Caco-2 (cell line): ENCODE measurements around the gene GCNT4. TPM values are rescaled to one million over a fixed set of nuclear protein-coding genes. Genes with fewer than 3 reads are reported as not detected.

Source experiments
- BruUV-seq: library from RNA; stranded (reverse); fragments of 400-500 nt; replicated peaks from 2 replicates; lab custom pipeline; 2021; lab: Mats Ljungman, UMichigan
- CTCF ChIA-PET: fragments of 300-600 bp; sonication (Branson Sonifier 250); formaldehyde crosslinking; loops from one replicate; lab custom pipeline; 2022; ENCODE audit warnings: antibody characterized with exemption; lab: Charles Lee
- POLR2A ChIA-PET: fragments of 300-600 bp; sonication (Branson Sonifier 250); formaldehyde crosslinking; loops from one replicate; lab custom pipeline; 2022; ENCODE audit warnings: antibody characterized with exemption; lab: Charles Lee
- DNase-seq, 2 experiments: peaks; one replicate each; pipeline versions ENCODE4 v3.0.0 to v3.0.0-alpha.2; 2020 to 2022
- H3K27me3 ChIP-seq: replicated peaks from 2 replicates; pipeline ENCODE4 v1.6.0; 2011; ENCODE audit warnings: low read length; ENCODE audit not compliant: control insufficient read depth, insufficient read depth
- H3K36me3 ChIP-seq: 2 replicates; pipeline ENCODE4 v1.5.1; 2011; ENCODE audit warnings: low read length; ENCODE audit not compliant: control insufficient read depth, insufficient read depth
- H3K4me1 ChIP-seq: fragments of 250-450 bp; sonication (Bioruptor Pico); 2 replicates; pipeline ENCODE4 v1.5.1; 2020; ENCODE audit warnings: mild to moderate bottlenecking
- H3K4me3 ChIP-seq: 2 replicates; pipeline ENCODE4 v1.5.1; 2011; ENCODE audit warnings: low read depth, mild to moderate bottlenecking, control low read depth, low read length
- H3K9me3 ChIP-seq: fragments of 250-450 bp; sonication (Bioruptor Pico); 2 replicates; pipeline ENCODE4 v1.5.1; 2020; ENCODE audit warnings: mild to moderate bottlenecking, moderate library complexity
- H3K27ac Mint-ChIP-seq: one replicate; pipeline ENCODE4 v1.8.0; 2022; ENCODE audit warnings: mixed read lengths; ENCODE audit not compliant: unreplicated experiment
- H3K27me3 Mint-ChIP-seq: one replicate; pipeline ENCODE4 v1.8.0; 2022; ENCODE audit warnings: mixed read lengths; ENCODE audit not compliant: insufficient read depth, unreplicated experiment
- H3K36me3 Mint-ChIP-seq: one replicate; pipeline ENCODE4 v1.8.0; 2022; ENCODE audit warnings: mild to moderate bottlenecking, mixed read lengths; ENCODE audit not compliant: insufficient read depth, unreplicated experiment
- H3K4me1 Mint-ChIP-seq: one replicate; pipeline ENCODE4 v1.8.0; 2022; ENCODE audit warnings: low read depth, mixed read lengths; ENCODE audit not compliant: unreplicated experiment
- H3K4me3 Mint-ChIP-seq: one replicate; pipeline ENCODE4 v1.8.0; 2022; ENCODE audit warnings: mild to moderate bottlenecking, moderate library complexity, mixed read lengths; ENCODE audit not compliant: unreplicated experiment
- H3K9me3 Mint-ChIP-seq: one replicate; pipeline ENCODE4 v1.8.0; 2022; ENCODE audit warnings: mixed read lengths; ENCODE audit not compliant: unreplicated experiment
- CTCF ChIP-seq, 2 experiments: fragments of 200-600 bp in 1 of 2; IDR thresholded peaks; 1 replicate in 1 of 2; 2 replicates in 1 of 2; pipeline versions ENCODE4 v1.5.1 to v1.8.0; 2011 to 2022; ENCODE audit warnings: antibody characterized with exemption in 1 of 2, control low read depth in 1 of 2, inconsistent platforms in 1 of 2, low read depth in 1 of 2, low read length in 1 of 2, mild to moderate bottlenecking in 1 of 2, moderate library complexity in 1 of 2; ENCODE audit not compliant: insufficient read depth in 1 of 2, severe bottlenecking in 1 of 2, unreplicated experiment in 1 of 2
- intact Hi-C: fragments of 100-400 bp; cut with micrococcal nuclease; formaldehyde crosslinking; loops from one replicate; pipeline ENCODE4 v1.10.0; 2022; ENCODE audit not compliant: unreplicated experiment
- total RNA-seq: library from RNA; stranded (reverse); gene quantifications from 2 replicates; pipeline ENCODE4 v1.2.3, GENCODE V29; 2022

The GCNT4 gene
- total RNA-seq, 1 experiment from 2014 or later: 3.0 TPM

- Mint-ChIP-seq H3K27me3 (no peaks in the 10 kb centered on the region), H3K4me1 (peaks cover 40% of the 10 kb centered on the region), H3K9me3 (no peaks in the 10 kb centered on the region), H3K27ac (no peak overlapping the region), H3K36me3 (peaks cover 9% of the 10 kb centered on the region), H3K4me3 (no peak overlapping the region)
- CTCF ChIA-PET: no interaction called here
- TF ChIP-seq CTCF (IDR thresholded peaks at IDR 0.05; ENCODE audit: insufficient read depth in 1 of 2, low read depth in 1 of 2, low read length in 1 of 2, severe bottlenecking in 1 of 2, unreplicated experiment in 1 of 2): no peak
- Histone ChIP-seq H3K4me1 (peaks cover 32% of the 10 kb centered on the region), H3K9me3 (no peaks in the 10 kb centered on the region), H3K27me3 (no peaks in the 10 kb centered on the region; the same call in 1 of the 2 replicates), H3K36me3 (no peaks in the 10 kb centered on the region), H3K4me3 (no peak overlapping the region)
- intact Hi-C loops: no loop called here
- DNase-seq: no peak
- no TSS peak for BruUV-seq
- POLR2A ChIA-PET: no interaction called here
Measured at GRCh38 chr5:75047356-75047755, 5.0 kb downstream of the GCNT4 start.

- no peak for TF ChIP-seq CTCF (IDR thresholded peaks at IDR 0.05; ENCODE audit: insufficient read depth in 1 of 2, low read depth in 1 of 2, low read length in 1 of 2, severe bottlenecking in 1 of 2, unreplicated experiment in 1 of 2)
- Mint-ChIP-seq H3K4me3 (no peak overlapping the region), H3K4me1 (peaks cover 32% of the 10 kb centered on the region), H3K36me3 (peaks cover 2% of the 10 kb centered on the region), H3K27me3 (no peaks in the 10 kb centered on the region), H3K9me3 (no peaks in the 10 kb centered on the region), H3K27ac (peak overlapping the region; percentile 21)
- no peaks in the 10 kb centered on the region for H3K9me3 ChIP-seq
- H3K4me3 ChIP-seq: no peak overlapping the region
- DNase-seq: no peak
- intact Hi-C loops: no loop called here
- peaks cover 29% of the 10 kb centered on the region for H3K4me1 ChIP-seq
- no peaks in the 10 kb centered on the region for H3K36me3 ChIP-seq
- POLR2A ChIA-PET: no interaction called here
- H3K27me3 ChIP-seq: no peaks in the 10 kb centered on the region; the same call in 1 of the 2 replicates
- CTCF ChIA-PET: no interaction called here
- BruUV-seq: no TSS peak
Measured at GRCh38 chr5:75046366-75047142, 5.8 kb downstream of the GCNT4 start.

GRCh38 chr5:75045071-75045470, 7.3 kb downstream of the GCNT4 start:
- no peak for DNase-seq
- no peak overlapping the region for H3K27ac Mint-ChIP-seq
- ChIA-PET CTCF (no interaction called here), POLR2A (no interaction called here)
- no peaks in the 10 kb centered on the region for H3K9me3 Mint-ChIP-seq
- H3K36me3 Mint-ChIP-seq: peaks cover 4% of the 10 kb centered on the region
- Histone ChIP-seq H3K36me3 (no peaks in the 10 kb centered on the region), H3K9me3 (no peaks in the 10 kb centered on the region), H3K4me3 (no peak overlapping the region), H3K4me1 (peaks cover 14% of the 10 kb centered on the region), H3K27me3 (no peaks in the 10 kb centered on the region)
- peaks cover 21% of the 10 kb centered on the region for H3K4me1 Mint-ChIP-seq
- no peaks in the 10 kb centered on the region for H3K27me3 Mint-ChIP-seq
- no TSS peak for BruUV-seq
- H3K4me3 Mint-ChIP-seq: no peak overlapping the region
- intact Hi-C loops: no loop called here
- TF ChIP-seq CTCF (IDR thresholded peaks at IDR 0.05; ENCODE audit: insufficient read depth in 1 of 2, low read depth in 1 of 2, low read length in 1 of 2, severe bottlenecking in 1 of 2, unreplicated experiment in 1 of 2): no peak
